HG02759 (cell line): ENCODE results near the gene PRRT1B.

ENCODE experiments used
- ATAC-seq: cut with Tn5 transposase; IDR thresholded peaks from one replicate; pipeline ENCODE4 v1.9.1; 2021; ENCODE audit warnings: mild to moderate bottlenecking, moderate library complexity; ENCODE audit not compliant: unreplicated experiment

PRRT1B gene

GRCh38 chr9:131522257-131523085, 22.9 kb upstream of the PRRT1B start:
- ATAC-seq = no peak

- ATAC-seq = no peak
These were observed 22.3 kb upstream of the PRRT1B start for GRCh38 chr9:131523086-131523388.

GRCh38 chr9:131523451-131524435, 21.6 kb upstream of the PRRT1B start:
- ATAC-seq = no peak

- ATAC-seq = no peak
These were observed 20.5 kb upstream of the PRRT1B start for GRCh38 chr9:131524665-131525315.

- ATAC-seq = no peak
These were observed 19.4 kb upstream of the PRRT1B start for GRCh38 chr9:131525643-131526565.

GRCh38 chr9:131528186-131528585, 17.1 kb upstream of the PRRT1B start:
- ATAC-seq = no peak

- no peak for ATAC-seq
These were observed 16.3 kb upstream of the PRRT1B start for GRCh38 chr9:131528886-131529505.

- no peak for ATAC-seq
These were observed 15.5 kb upstream of the PRRT1B start for GRCh38 chr9:131529597-131530545.

GRCh38 chr9:131530546-131530919, 14.8 kb upstream of the PRRT1B start:
- peak; percentile 39 for ATAC-seq

- ATAC-seq = peak; percentile 92
These were observed 14.1 kb upstream of the PRRT1B start, which contains the start of gene UCK1 for GRCh38 chr9:131530920-131531832. UCK1 (minus strand) TSS chr9:131531263; CDS start chr9:131531174, 89 bp downstream.

- ATAC-seq = no peak
These were observed 10.5 kb upstream of the PRRT1B start for GRCh38 chr9:131534721-131535237.

- ATAC-seq = no peak
These were observed 7.4 kb upstream of the PRRT1B start for GRCh38 chr9:131537946-131538345.

GRCh38 chr9:131539223-131539923, 6.0 kb upstream of the PRRT1B start:
- no peak for ATAC-seq

- ATAC-seq = no peak
These were observed 2.2 kb upstream of the PRRT1B start for GRCh38 chr9:131543141-131543540.

- ATAC-seq = no peak
These were observed 538 bp downstream of the PRRT1B start for GRCh38 chr9:131545786-131546335.

GRCh38 chr9:131546336-131547084, 1.2 kb downstream of the PRRT1B start:
- no peak for ATAC-seq
